K562 (cell line): ENCODE data around the gene DOLK. TPM values are rescaled to one million over a fixed set of nuclear protein-coding genes. Genes with fewer than 3 reads are reported as not detected.
A peak's percentile ranks its signal among the peaks of the same experiment; 100 is the strongest.

Source experiments
- ATAC-seq: fragments of 200-7000 bp; cut with Tn5 transposase; 3 replicates; pipeline ENCODE4 v1.9.1; 2020; ENCODE audit warnings: moderate library complexity
- BruUV-seq: library from RNA; stranded (reverse); fragments of 400-500 nt; replicated peaks from 2 replicates; lab custom pipeline; 2021; lab: Mats Ljungman, UMichigan
- CTCF ChIA-PET: fragments of 300-600 bp; formaldehyde crosslinking; extraction: SDS; loops from one replicate; lab custom pipeline; 2021; ENCODE audit warnings: low intra/inter-chr PET ratio; lab: Yijun Ruan, JAX
- POLR2A ChIA-PET: fragments of 300-600, 350-650 bp; sonication (Branson Sonifier 250); formaldehyde crosslinking; extraction: SDS; loops from one replicate; lab custom pipeline; 2021; ENCODE audit warnings: antibody characterized with exemption, inconsistent platforms; lab: Yijun Ruan, JAX
- DNase-seq, 4 experiments: peaks; one replicate each; pipeline versions ENCODE4 v3.0.0 to v3.0.0-alpha.2; 2011 to 2018; ENCODE audit warnings: low spot score in 3 of 4, mixed read lengths in 3 of 4; ENCODE audit errors: extremely low read depth in 1 of 4
- FAIRE-seq: peaks from 2 replicates; lab custom pipeline; 2011; peaks lifted over from hg19 to GRCh38; lab: Jason Lieb, UNC
- H2AFZ ChIP-seq: 2 replicates; pipeline ENCODE4 v1.6.0; 2011; ENCODE audit warnings: low read depth, low read length, control low read depth, inconsistent platforms
- H3K27ac ChIP-seq: fragments of 200-600 bp; 3 replicates; pipeline ENCODE4 v1.8.0; 2011; ENCODE audit warnings: low read depth, mild to moderate bottlenecking, control low read depth, inconsistent platforms, low read length, moderate library complexity, mixed read lengths; ENCODE audit errors: extremely low read depth
- H3K27me3 ChIP-seq, 2 experiments: fragments of 300-600 bp in 1 of 2; 2 replicates in 1 of 2; 3 replicates in 1 of 2; pipeline versions ENCODE4 v1.6.0 to v1.8.0; 2011; ENCODE audit warnings: inconsistent platforms in 2 of 2, low read length in 2 of 2, mild to moderate bottlenecking in 1 of 2, mixed read lengths in 1 of 2, moderate library complexity in 1 of 2; ENCODE audit not compliant: control insufficient read depth in 2 of 2, insufficient read depth in 2 of 2
- H3K36me3 ChIP-seq: fragments of 300-600 bp; 3 replicates; pipeline ENCODE4 v1.8.0; 2011; ENCODE audit warnings: mild to moderate bottlenecking, low read length, inconsistent platforms; ENCODE audit not compliant: control insufficient read depth, insufficient read depth
- H3K4me1 ChIP-seq, 2 experiments: fragments of 200-600 bp in 1 of 2; replicated peaks in 1 of 2; 2 replicates in 1 of 2; 3 replicates in 1 of 2; pipeline versions ENCODE4 v1.5.1 to v1.8.0; 2011; ENCODE audit warnings: inconsistent platforms in 2 of 2, low read length in 2 of 2, mild to moderate bottlenecking in 1 of 2, mixed read lengths in 1 of 2, moderate library complexity in 1 of 2; ENCODE audit not compliant: control insufficient read depth in 2 of 2, insufficient read depth in 2 of 2
- H3K4me2 ChIP-seq: 2 replicates; pipeline ENCODE4 v1.6.1; 2011; ENCODE audit warnings: low read length, control low read depth, inconsistent platforms, mixed read lengths; ENCODE audit not compliant: insufficient read depth
- H3K4me3 ChIP-seq: fragments of 200-600 bp; sonication (generic), shearing (Covaris generic); 2 replicates; pipeline ENCODE4 v1.5.1; 2016; ENCODE audit warnings: control low read depth, inconsistent platforms
- H3K79me2 ChIP-seq: fragments of 200-600 bp; 3 replicates; pipeline ENCODE4 v1.8.0; 2011; ENCODE audit warnings: low read length, inconsistent platforms; ENCODE audit not compliant: control insufficient read depth, insufficient read depth
- H3K9ac ChIP-seq, 2 experiments: 2 replicates each; pipeline versions ENCODE4 v1.6.0 to v1.6.1; 2011; ENCODE audit warnings: low read depth in 2 of 2, low read length in 2 of 2, control low read depth in 1 of 2, inconsistent platforms in 1 of 2, mild to moderate bottlenecking in 1 of 2, mixed read lengths in 1 of 2; ENCODE audit not compliant: insufficient read depth in 1 of 2
- H3K9me1 ChIP-seq: one replicate; pipeline ENCODE4 v1.6.0; 2011; ENCODE audit warnings: inconsistent platforms, mild to moderate bottlenecking, low read length, moderate library complexity; ENCODE audit not compliant: control insufficient read depth, insufficient read depth
- H3K9me3 ChIP-seq: replicated peaks from 2 replicates; pipeline ENCODE4 v1.5.1; 2011; ENCODE audit warnings: low read depth, low read length, inconsistent platforms; ENCODE audit not compliant: control insufficient read depth, insufficient read depth
- H4K20me1 ChIP-seq: replicated peaks from 2 replicates; pipeline ENCODE4 v1.6.1; 2011; ENCODE audit warnings: low read length, inconsistent platforms, mixed read lengths; ENCODE audit not compliant: control insufficient read depth, insufficient read depth
- CBX5 ChIP-seq: IDR thresholded peaks from 2 replicates; pipeline ENCODE4 v1.6.1; 2014; ENCODE audit warnings: low read depth, borderline replicate concordance
- ELF2 ChIP-seq: fragments of 250-450 bp; sonication (Bioruptor Pico); IDR thresholded peaks from 2 replicates; pipeline ENCODE4 v1.5.0; 2021; ENCODE audit warnings: mild to moderate bottlenecking
- HBP1 ChIP-seq: fragments of 450-650 bp; formaldehyde crosslinking; IDR thresholded peaks from 2 replicates; pipeline ENCODE4 v1.4.0; 2022; ENCODE audit warnings: missing genetic modification characterization
- KDM4B ChIP-seq, 2 experiments: fragments of 450-650 bp in 1 of 2; sonication (generic) in 1 of 2; IDR thresholded peaks; 2 replicates each; pipeline ENCODE4 v1.6.1; 2016 to 2017; ENCODE audit warnings: borderline replicate concordance in 2 of 2, antibody characterized with exemption in 1 of 2, low read depth in 1 of 2, mild to moderate bottlenecking in 1 of 2
- MBD1 ChIP-seq: fragments of 250-450 bp; sonication (Bioruptor Pico); IDR thresholded peaks from 2 replicates; pipeline ENCODE4 v1.8.0; 2022; ENCODE audit warnings: inconsistent platforms
- POLR2G ChIP-seq: fragments of 200-400 bp; formaldehyde crosslinking; IDR thresholded peaks from 2 replicates; pipeline ENCODE4 v1.6.1; 2017; ENCODE audit warnings: low read depth, mild to moderate bottlenecking, antibody characterized with exemption, low read length, moderate library complexity
- RBM39 ChIP-seq: fragments of 200-400 bp; formaldehyde crosslinking; optimal IDR thresholded peaks from 2 replicates; pipeline ENCODE3; 2018; ENCODE audit warnings: low read depth, low read length
- TRIM24 ChIP-seq, 2 experiments: fragments of 450-650 bp; IDR thresholded peaks; 2 replicates each; pipeline ENCODE4 v1.6.1; 2016
- ZEB2 ChIP-seq: fragments of 450-650 bp; IDR thresholded peaks from 2 replicates; pipeline ENCODE4 v1.6.1; 2016
- ZNF347 ChIP-seq: fragments of 450-650 bp; formaldehyde crosslinking; IDR thresholded peaks from 2 replicates; pipeline ENCODE4 v1.4.0; 2020; ENCODE audit warnings: low read depth, mild to moderate bottlenecking, moderate library complexity
- ZNF354B ChIP-seq: fragments of 250-450 bp; sonication (Bioruptor Pico); IDR thresholded peaks from 2 replicates; pipeline ENCODE4 v1.4.0; 2020
- ZNF408 ChIP-seq: fragments of 250-450 bp; sonication (Bioruptor Pico); IDR thresholded peaks from 2 replicates; pipeline ENCODE4 v1.4.0; 2020; ENCODE audit warnings: low read depth, mild to moderate bottlenecking, moderate library complexity
- ZNF695 ChIP-seq: fragments of 450-650 bp; formaldehyde crosslinking; IDR thresholded peaks from 2 replicates; pipeline ENCODE4 v1.4.0; 2020; ENCODE audit warnings: mild to moderate bottlenecking, moderate library complexity
- WGBS: fragments of 100-300 bp; shearing (Covaris generic); methylation state at CpG from one replicate; pipeline ENCODE4 v1.1.6; 2016; ENCODE audit warnings: low coverage, mixed read lengths; ENCODE audit not compliant: insufficient coverage; ENCODE audit errors: missing lambda C conversion rate; 5-methylcytosine and 5-hydroxymethylcytosine counted together
- in situ Hi-C: fragments of 300-500 bp; cut with MboI; formaldehyde crosslinking; loops from 4 replicates; pipeline ENCODE4 v1.15.0; 2018; ENCODE audit warnings: inconsistent platforms, mixed read lengths
- intact Hi-C: fragments of 100-400 bp; cut with micrococcal nuclease; formaldehyde crosslinking; loops from 2 replicates; pipeline ENCODE4 v1.14.2; 2022
- polyA plus RNA-seq, 8 experiments: library from polyadenylated mRNA; depleted of rRNA in 4 of 8; stranded (reverse) in 5 of 8; unstranded in 3 of 8; fragments of >200 nt; fragmentation: Nextera tagmentation in 2 of 8; fragmentation: Illumina TruSeq in 1 of 8; extraction: Ambion mirVana in 2 of 8; extraction: Trizol in 1 of 8; gene quantifications; 2 replicates each; pipeline versions ENCODE4 v1.2.1 to v1.2.3, GENCODE V29; 2011 to 2014; ENCODE audit warnings: inconsistent platforms in 1 of 8, missing spikeins in 1 of 8
- total RNA-seq, 7 experiments: library from RNA; depleted of rRNA in 6 of 7; stranded (reverse); fragments of >200 nt in 6 of 7; fragmentation: Illumina TruSeq in 2 of 7; extraction: Trizol in 2 of 7; gene quantifications; 2 replicates each; pipeline versions ENCODE4 v1.2.1 to v1.2.3, GENCODE V29; 2011 to 2021; ENCODE audit warnings: low replicate concordance in 1 of 7

DOLK gene
- total and polyA plus RNA-seq, 9 of the 15 experiments (the other 6 are each of a cell fraction or from before 2014, with no cell fraction given): 2.6 to 14.2 (median 11.7) TPM

- DNase-seq (no peak), ATAC-seq (no peak), FAIRE-seq (no peak)
- H3K4me2 ChIP-seq: no peak overlapping the region
- in situ Hi-C loops (no loop called here), intact Hi-C loops (no loop called here)
- H3K27me3 ChIP-seq: no peaks in the 10 kb centered on the region
- POLR2A ChIA-PET: interaction anchor here (0.6 kb wide), 1 partner anchor 37 kb away, joined by 3 read pairs; no protein-coding TSS in a partner anchor
- no peak overlapping the region for H3K4me3 ChIP-seq
- peaks cover 29% of the 10 kb centered on the region; the same call in 2 of the 3 replicates for H3K36me3 ChIP-seq
- H3K4me1 ChIP-seq: peaks cover 0 to 25% of the 10 kb centered on the region in 2 experiments; a peak in 1 of 5 replicates
- no peak overlapping the region for H3K27ac ChIP-seq
- CTCF ChIA-PET: no interaction called here
- H2AFZ ChIP-seq: no peak overlapping the region
- H4K20me1 ChIP-seq: no peaks in the 10 kb centered on the region; the same call in 1 of the 2 replicates
- H3K79me2 ChIP-seq: no peaks in the 10 kb centered on the region
- H3K9me3 ChIP-seq: no peaks in the 10 kb centered on the region
- H3K9ac ChIP-seq: peak overlapping the region in 1 of 2 experiments; percentile 3; a peak in 1 of 4 replicates
- no TSS peak for BruUV-seq
- TF ChIP-seq POLR2G (0 out of 2 replicates have a peak, but pooled peaks have one; percentile 18), ZNF695 (no peak)
- H3K9me1 ChIP-seq: no peaks in the 10 kb centered on the region
- WGBS: 85% methylated on average over 5 of the region's 18 CpGs
These were observed 48.4 kb downstream of the DOLK start for GRCh38 chr9:128898845-128899565.

GRCh38 chr9:128898382-128898781, 49.0 kb downstream of the DOLK start:
- no peak for ATAC-seq
- H3K9me3 ChIP-seq: no peaks in the 10 kb centered on the region
- H3K79me2 ChIP-seq: no peaks in the 10 kb centered on the region
- ChIA-PET POLR2A (interaction anchor here (0.6 to 0.7 kb wide), 2 partner anchors 36 to 38 kb away, joined by 3 read pairs; no protein-coding TSS in a partner anchor), CTCF (no interaction called here)
- in situ Hi-C loops (no loop called here), intact Hi-C loops (no loop called here)
- no peaks in the 10 kb centered on the region for H3K27me3 ChIP-seq
- WGBS: 81% methylated on average over 5 of the region's 5 CpGs
- TF ChIP-seq KDM4B (IDR thresholded peaks at IDR 0.05; ENCODE audit: borderline replicate concordance in 2 of 2, low read depth in 1 of 2) (no peak), CBX5 (no peak), RBM39 (no peak), ZEB2 (no peak), HBP1 (no peak), MBD1 (no peak), ZNF408 (no peak), ZNF347 (CRISPR knock-in tag) (no peak), ELF2 (CRISPR knock-in tag) (no peak), ZNF354B (CRISPR knock-in tag) (no peak), TRIM24 (IDR thresholded peaks at IDR 0.05) (no peak)
- H3K27ac ChIP-seq: peak overlapping the region; percentile 19; the same call in 1 of the 3 replicates
- no peak for FAIRE-seq
- peaks cover 0 to 25% of the 10 kb centered on the region in 2 experiments; a peak in 1 of 5 replicates for H3K4me1 ChIP-seq
- H3K4me3 ChIP-seq: no peak overlapping the region
- no peaks in the 10 kb centered on the region; the same call in 1 of the 2 replicates for H4K20me1 ChIP-seq
- H3K9me1 ChIP-seq: no peaks in the 10 kb centered on the region
- no peak for DNase-seq
- H3K4me2 ChIP-seq: no peak overlapping the region
- peaks cover 29% of the 10 kb centered on the region; the same call in 2 of the 3 replicates for H3K36me3 ChIP-seq
- no peak overlapping the region for H2AFZ ChIP-seq
- no TSS peak for BruUV-seq
- peak overlapping the region in 1 of 2 experiments; percentile 43; a peak in 1 of 4 replicates for H3K9ac ChIP-seq
